Breast epithelium (tissue), 4 donors: ENCODE data around the gene ERGIC1. TPM values are rescaled to one million over a fixed set of nuclear protein-coding genes. Genes with fewer than 3 reads are reported as not detected.

Source experiments
- DNase-seq, 2 donors: peaks; one replicate each; pipeline ENCODE4 v3.0.0-alpha.2; 2019; ENCODE audit warnings: low spot score in 2 of 2
- H3K27ac ChIP-seq, 2 donors: fragments of 200-600 bp; sonication (generic) in 1 of 2; one replicate each; pipeline ENCODE4 v1.5.1; 2016 to 2019; ENCODE audit warnings: mild to moderate bottlenecking in 1 of 2
- H3K27me3 ChIP-seq, 2 donors: fragments of 200-600 bp; sonication (generic) in 1 of 2; one replicate each; pipeline versions ENCODE4 v1.5.1 to v1.6.0; 2017 to 2019; ENCODE audit warnings: control low read depth in 1 of 2, mild to moderate bottlenecking in 1 of 2
- H3K36me3 ChIP-seq: fragments of 200-600 bp; one replicate; pipeline ENCODE4 v1.5.1; 2019
- H3K4me1 ChIP-seq, 2 donors: fragments of 200-600 bp; sonication (generic); one replicate each; pipeline ENCODE4 v1.5.1; 2016 to 2019; ENCODE audit warnings: control low read depth in 1 of 2
- H3K4me3 ChIP-seq, 3 donors: fragments of 200-600 bp; sonication (generic); 1 replicate in 2 of 3; 2 replicates in 1 of 3; pipeline ENCODE4 v1.5.1; 2016 to 2019; ENCODE audit warnings: mild to moderate bottlenecking in 3 of 3, moderate library complexity in 2 of 3
- H3K9me3 ChIP-seq, 2 donors: fragments of 200-600 bp; sonication (generic) in 1 of 2; one replicate each; pipeline ENCODE4 v1.5.1; 2016 to 2019; ENCODE audit warnings: control low read depth in 1 of 2
- POLR2A ChIP-seq: fragments of 450-650 bp; IDR thresholded peaks from one replicate; pipeline ENCODE4 v1.6.1; 2016; ENCODE audit warnings: antibody characterized with exemption, mild to moderate bottlenecking, moderate library complexity
- POLR2AphosphoS5 ChIP-seq, 3 donors: sonication (generic); formaldehyde crosslinking; IDR thresholded peaks; one replicate each; pipeline ENCODE4 v1.6.1; 2017; ENCODE audit warnings: antibody characterized with exemption in 3 of 3
- intact Hi-C: fragments of 100-400 bp; cut with DNase I; formaldehyde crosslinking; loops from one replicate; pipeline ENCODE4 v1.15.1; 2023; ENCODE audit warnings: low total_unique reads
- total RNA-seq, 3 donors: library from RNA; depleted of rRNA; stranded (reverse); fragments of >200 nt; gene quantifications; one replicate each; pipeline ENCODE4 v1.1.0, GENCODE V29; 2016
- TF ChIP-seq, protein P1 (sequence below), 3 donors: fragments of 450-650 bp; IDR thresholded peaks; one replicate each; pipeline ENCODE4 v1.5.1; 2016 to 2017; ENCODE audit warnings: antibody characterized with exemption in 3 of 3, mild to moderate bottlenecking in 3 of 3, moderate library complexity in 3 of 3

The ERGIC1 gene
- total RNA-seq, 3 donors from 2014 or later, result 86.6 to 139 (median 95.2) TPM

DNA sequence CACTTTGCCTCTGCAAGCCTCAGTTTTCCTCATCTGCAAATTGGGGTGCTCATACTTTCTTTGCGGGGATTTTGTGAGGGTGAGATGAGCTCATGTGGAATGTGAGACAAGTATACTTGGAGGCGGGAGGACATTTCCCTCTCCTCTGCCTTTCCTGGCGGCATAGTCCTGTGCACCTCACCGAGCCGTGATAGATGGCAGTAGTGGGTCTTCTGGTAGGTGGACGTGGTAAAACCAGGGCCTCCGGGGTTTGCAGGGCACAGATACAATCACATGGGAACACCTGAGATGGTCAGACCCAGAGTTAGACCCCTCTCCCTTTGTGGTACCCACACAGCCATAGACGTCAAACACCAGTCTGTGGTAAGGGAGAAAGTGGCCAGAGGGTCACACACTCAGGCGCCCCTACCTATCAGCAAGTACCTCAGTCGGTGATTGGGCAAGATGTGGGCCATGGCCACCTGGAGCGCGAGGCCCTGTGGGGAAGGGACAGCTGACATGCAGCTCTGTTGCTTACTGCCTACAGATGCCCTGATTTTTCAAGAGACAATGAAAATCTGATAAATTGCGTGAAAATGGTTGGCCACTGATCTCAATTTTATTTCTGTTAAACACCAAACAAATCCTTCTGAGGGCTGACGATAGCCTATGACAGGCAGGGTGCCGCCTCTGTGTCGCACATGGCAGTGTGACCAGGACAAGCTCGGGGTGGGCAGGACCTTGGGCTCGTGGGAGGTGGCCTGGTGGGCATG, 9.9 kb downstream of the ERGIC1 start:
- peaks cover 0 to 6% of the 10 kb centered on the region in 2 donors for H3K4me1 ChIP-seq

DNA sequence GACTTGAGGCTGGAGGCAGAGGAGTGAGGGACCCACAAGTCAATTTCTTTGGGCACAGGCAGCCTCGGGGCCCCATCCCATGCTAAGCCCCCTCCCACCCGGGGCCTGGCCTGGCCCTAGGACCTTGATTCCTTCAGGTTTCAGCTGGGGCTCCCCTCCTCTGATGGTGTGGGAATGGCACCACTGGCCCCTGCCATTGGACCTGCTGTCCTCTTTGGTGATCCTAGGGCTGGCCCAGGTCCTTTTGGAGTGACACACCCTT, 10.5 kb downstream of the ERGIC1 start:
- DNase-seq, result no peak
- intact Hi-C loops, result no loop called here
- Histone ChIP-seq H3K36me3 (no peaks in the 10 kb centered on the region), H3K4me1 (peaks cover 0 to 5% of the 10 kb centered on the region in 2 donors), H3K27me3 (no peaks in the 10 kb centered on the region), H3K9me3 (no peaks in the 10 kb centered on the region), H3K27ac (no peak overlapping the region), H3K4me3 (no peak overlapping the region)
- no peak for TF ChIP-seq POLR2AphosphoS5 (IDR thresholded peaks at IDR 0.05)
- TF ChIP-seq POLR2A, result no peak
- TF ChIP-seq, protein P1, sequence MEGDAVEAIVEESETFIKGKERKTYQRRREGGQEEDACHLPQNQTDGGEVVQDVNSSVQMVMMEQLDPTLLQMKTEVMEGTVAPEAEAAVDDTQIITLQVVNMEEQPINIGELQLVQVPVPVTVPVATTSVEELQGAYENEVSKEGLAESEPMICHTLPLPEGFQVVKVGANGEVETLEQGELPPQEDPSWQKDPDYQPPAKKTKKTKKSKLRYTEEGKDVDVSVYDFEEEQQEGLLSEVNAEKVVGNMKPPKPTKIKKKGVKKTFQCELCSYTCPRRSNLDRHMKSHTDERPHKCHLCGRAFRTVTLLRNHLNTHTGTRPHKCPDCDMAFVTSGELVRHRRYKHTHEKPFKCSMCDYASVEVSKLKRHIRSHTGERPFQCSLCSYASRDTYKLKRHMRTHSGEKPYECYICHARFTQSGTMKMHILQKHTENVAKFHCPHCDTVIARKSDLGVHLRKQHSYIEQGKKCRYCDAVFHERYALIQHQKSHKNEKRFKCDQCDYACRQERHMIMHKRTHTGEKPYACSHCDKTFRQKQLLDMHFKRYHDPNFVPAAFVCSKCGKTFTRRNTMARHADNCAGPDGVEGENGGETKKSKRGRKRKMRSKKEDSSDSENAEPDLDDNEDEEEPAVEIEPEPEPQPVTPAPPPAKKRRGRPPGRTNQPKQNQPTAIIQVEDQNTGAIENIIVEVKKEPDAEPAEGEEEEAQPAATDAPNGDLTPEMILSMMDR (IDR thresholded peaks at IDR 0.05), result no peak

More for the DNA sequence above, 9.9 kb downstream of the ERGIC1 start:
- DNase-seq, result no peak
- H3K36me3 ChIP-seq, result no peaks in the 10 kb centered on the region
- H3K27me3 ChIP-seq, result no peaks in the 10 kb centered on the region
- intact Hi-C loops, result no loop called here
- no peaks in the 10 kb centered on the region for H3K9me3 ChIP-seq
- TF ChIP-seq POLR2A (no peak), POLR2AphosphoS5 (IDR thresholded peaks at IDR 0.05) (no peak)
- TF ChIP-seq, protein P1 (IDR thresholded peaks at IDR 0.05), result no peak
- no peak overlapping the region for H3K4me3 ChIP-seq
- no peak overlapping the region for H3K27ac ChIP-seq

DNA sequence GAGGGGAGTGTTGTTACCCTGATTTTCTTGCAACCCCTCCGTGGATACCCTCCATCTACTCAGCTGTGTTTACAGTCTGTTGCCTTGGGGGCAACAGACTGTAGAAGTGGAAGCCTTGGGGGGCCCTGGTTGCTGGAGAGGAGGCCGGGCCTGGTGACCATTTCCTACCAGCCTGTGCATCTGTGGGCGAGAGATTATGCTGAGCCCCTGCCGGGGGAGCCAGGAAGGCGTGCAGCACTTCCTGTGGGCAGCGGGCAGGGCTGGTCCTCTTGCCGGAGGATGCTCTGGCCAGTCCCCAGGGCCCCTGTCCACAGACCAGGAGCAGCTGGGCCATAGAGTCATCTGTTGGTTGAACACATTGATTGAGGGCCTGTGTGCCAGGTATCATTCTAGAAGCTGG, 11.1 kb downstream of the ERGIC1 start:
- H3K27ac ChIP-seq, result peak overlapping the region in 1 of 2 donors; percentile 12
- no peaks in the 10 kb centered on the region for H3K4me1 ChIP-seq
- intact Hi-C loops, result no loop called here
- no peak overlapping the region for H3K4me3 ChIP-seq
- H3K9me3 ChIP-seq, result no peaks in the 10 kb centered on the region
- no peaks in the 10 kb centered on the region for H3K36me3 ChIP-seq
- no peak for DNase-seq
- TF ChIP-seq POLR2AphosphoS5 (IDR thresholded peaks at IDR 0.05) (no peak), POLR2A (no peak)
- TF ChIP-seq, protein P1 (IDR thresholded peaks at IDR 0.05), result no peak
- H3K27me3 ChIP-seq, result no peaks in the 10 kb centered on the region

DNA sequence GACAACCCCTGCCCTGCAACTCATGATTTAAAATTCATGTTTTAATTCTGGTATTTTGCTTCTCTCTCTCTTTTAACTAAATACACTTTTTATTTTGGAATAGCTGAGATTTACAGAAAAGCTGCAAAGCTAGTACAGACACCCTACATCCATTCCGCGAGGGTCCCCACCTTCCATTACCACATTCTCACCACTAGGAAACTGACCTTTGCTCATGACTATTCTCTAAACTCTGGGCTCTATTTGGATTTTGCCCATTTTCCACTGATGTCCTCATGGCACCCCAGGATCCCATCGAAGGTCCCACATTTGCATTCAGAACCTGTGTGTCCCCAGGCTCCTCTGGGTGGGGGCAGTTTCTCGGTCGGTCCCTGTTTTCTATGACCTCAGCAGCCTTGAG, 11.5 kb downstream of the ERGIC1 start:
- Histone ChIP-seq H3K27me3 (no peaks in the 10 kb centered on the region), H3K36me3 (no peaks in the 10 kb centered on the region), H3K27ac (no peak overlapping the region), H3K4me3 (no peak overlapping the region), H3K9me3 (no peaks in the 10 kb centered on the region), H3K4me1 (no peaks in the 10 kb centered on the region)
- no peak for DNase-seq
- intact Hi-C loops, result no loop called here
- TF ChIP-seq, protein P1 (IDR thresholded peaks at IDR 0.05), result no peak
- TF ChIP-seq POLR2A (no peak), POLR2AphosphoS5 (IDR thresholded peaks at IDR 0.05) (no peak)

DNA sequence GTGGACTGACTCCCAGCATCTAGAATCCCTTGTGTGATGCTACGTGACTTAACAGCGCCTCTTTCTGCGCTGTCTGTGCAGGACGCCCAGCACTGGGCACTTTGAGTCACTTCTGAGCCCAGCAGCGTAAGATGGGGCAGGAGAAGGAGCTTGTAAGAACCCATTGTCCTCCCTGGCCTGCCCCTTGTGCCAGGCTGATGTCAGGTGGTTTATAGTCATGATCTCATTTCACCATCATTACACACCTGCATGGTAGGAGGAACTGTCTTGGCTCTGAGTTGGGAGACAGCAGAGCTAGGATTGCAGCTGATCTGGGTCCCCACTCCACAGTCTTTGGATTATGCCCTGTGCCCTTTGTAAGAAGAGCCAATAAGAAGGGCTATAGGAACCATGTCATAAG, 12.2 kb downstream of the ERGIC1 start:
- Histone ChIP-seq H3K27me3 (no peaks in the 10 kb centered on the region), H3K36me3 (no peaks in the 10 kb centered on the region), H3K4me1 (no peaks in the 10 kb centered on the region), H3K9me3 (no peaks in the 10 kb centered on the region), H3K27ac (no peak overlapping the region), H3K4me3 (no peak overlapping the region)
- TF ChIP-seq POLR2A, result no peak
- no peak for TF ChIP-seq POLR2AphosphoS5 (IDR thresholded peaks at IDR 0.05)
- TF ChIP-seq, protein P1 (IDR thresholded peaks at IDR 0.05), result no peak
- intact Hi-C loops, result no loop called here
- no peak for DNase-seq
